RWPE1 (cell line): ENCODE measurements around the gene ZDHHC7.

ENCODE experiments used
- CTCF ChIA-PET: fragments of 350-600 bp; sonication (Branson Sonifier 250); formaldehyde crosslinking; extraction: SDS; loops from one replicate; lab custom pipeline; 2021; lab: Yijun Ruan, JAX
- POLR2A ChIA-PET: fragments of 400-600 bp; formaldehyde crosslinking; extraction: SDS; loops from one replicate; lab custom pipeline; 2020; ENCODE audit warnings: antibody characterized with exemption; ENCODE audit not compliant: low non-redundant PET; lab: Yijun Ruan, JAX
- DNase-seq: peaks from one replicate; pipeline ENCODE4 v3.0.0; 2012; ENCODE audit warnings: low spot score
- H3K27ac ChIP-seq: fragments of 450-650 bp; 2 replicates; pipeline ENCODE4 v1.5.1; 2017
- TF ChIP-seq, protein P1 (sequence below): fragments of 450-650 bp; conservative IDR thresholded peaks from 2 replicates; pipeline ENCODE4 v1.5.1; 2017; ENCODE audit warnings: low read depth, mild to moderate bottlenecking

Gene ZDHHC7

DNA sequence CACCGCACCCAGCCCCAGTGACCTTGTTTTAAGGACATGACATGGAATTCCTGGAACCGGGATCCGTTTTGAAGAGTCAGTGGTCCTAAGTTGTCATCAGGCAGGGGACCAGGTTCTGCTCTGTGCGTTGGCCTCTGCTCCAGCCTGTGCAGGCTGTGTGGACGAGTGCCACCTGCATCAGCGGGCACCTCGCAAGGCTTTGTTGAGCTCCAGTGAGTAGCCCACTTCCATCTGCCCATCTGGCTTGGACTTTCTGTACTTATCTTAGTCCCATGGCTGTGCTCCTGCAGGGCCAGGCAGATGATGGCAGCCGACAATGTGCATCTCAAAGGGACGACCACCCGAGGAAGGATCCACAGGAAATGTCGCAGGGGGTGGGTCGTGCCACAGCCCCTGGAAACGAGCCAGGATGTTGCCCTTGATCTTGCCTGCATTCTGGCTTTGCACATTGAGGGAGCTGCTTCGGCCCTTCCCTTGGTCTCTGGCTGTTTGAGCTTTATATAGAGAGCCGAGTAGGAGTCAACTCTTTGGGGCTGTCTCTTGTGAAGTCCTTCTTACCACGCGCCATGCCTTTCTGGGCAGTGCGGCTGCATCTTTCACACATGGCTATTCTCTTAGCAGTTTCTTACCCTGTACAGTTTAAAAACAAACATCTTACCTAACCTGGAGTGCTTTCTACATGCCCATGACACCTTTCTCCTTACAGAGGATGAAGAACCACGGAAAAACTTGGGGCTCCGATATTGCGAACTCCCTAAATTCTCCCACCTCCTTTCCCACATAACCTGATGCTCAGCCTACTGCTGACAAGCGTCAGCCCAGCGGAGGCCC, 34.5 kb upstream of the ZDHHC7 start:
- ChIA-PET POLR2A (no interaction called here), CTCF (interaction anchor here (0.9 kb wide), 1 partner anchor 41 kb away, joined by 3 read pairs; no protein-coding TSS in a partner anchor)
- no peak overlapping the region for H3K27ac ChIP-seq
- DNase-seq: no peak
- TF ChIP-seq, protein P1, sequence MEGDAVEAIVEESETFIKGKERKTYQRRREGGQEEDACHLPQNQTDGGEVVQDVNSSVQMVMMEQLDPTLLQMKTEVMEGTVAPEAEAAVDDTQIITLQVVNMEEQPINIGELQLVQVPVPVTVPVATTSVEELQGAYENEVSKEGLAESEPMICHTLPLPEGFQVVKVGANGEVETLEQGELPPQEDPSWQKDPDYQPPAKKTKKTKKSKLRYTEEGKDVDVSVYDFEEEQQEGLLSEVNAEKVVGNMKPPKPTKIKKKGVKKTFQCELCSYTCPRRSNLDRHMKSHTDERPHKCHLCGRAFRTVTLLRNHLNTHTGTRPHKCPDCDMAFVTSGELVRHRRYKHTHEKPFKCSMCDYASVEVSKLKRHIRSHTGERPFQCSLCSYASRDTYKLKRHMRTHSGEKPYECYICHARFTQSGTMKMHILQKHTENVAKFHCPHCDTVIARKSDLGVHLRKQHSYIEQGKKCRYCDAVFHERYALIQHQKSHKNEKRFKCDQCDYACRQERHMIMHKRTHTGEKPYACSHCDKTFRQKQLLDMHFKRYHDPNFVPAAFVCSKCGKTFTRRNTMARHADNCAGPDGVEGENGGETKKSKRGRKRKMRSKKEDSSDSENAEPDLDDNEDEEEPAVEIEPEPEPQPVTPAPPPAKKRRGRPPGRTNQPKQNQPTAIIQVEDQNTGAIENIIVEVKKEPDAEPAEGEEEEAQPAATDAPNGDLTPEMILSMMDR: no peak

- no peak overlapping the region for H3K27ac ChIP-seq
- TF ChIP-seq, protein P1: no peak
- no peak for DNase-seq
- POLR2A ChIA-PET: no interaction called here
- CTCF ChIA-PET: no interaction called here
Measured at GRCh38 chr16:85045077-85045476, 33.7 kb upstream of the ZDHHC7 start.

DNA sequence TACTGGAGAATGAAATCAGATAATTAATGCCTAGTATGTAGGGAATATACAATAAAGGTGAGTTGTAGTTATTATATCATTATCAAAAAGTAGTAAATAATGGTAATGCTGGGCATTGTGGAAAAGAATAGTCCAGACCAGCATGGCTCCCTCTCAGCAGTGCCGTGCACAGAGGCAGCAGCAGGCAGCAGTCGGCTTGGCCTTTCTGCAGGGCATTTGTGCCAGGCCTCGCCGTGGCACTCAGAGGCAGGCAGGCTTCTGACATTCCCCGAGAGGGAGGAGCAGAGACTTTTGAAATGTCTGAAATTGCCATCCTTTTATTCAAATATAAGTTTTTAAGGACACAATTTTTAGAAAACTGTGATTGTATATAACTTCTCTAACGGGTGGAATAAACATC, 31.3 kb upstream of the ZDHHC7 start:
- H3K27ac ChIP-seq: no peak overlapping the region
- TF ChIP-seq, protein P1: no peak
- ChIA-PET POLR2A (no interaction called here), CTCF (interaction anchor here (0.8 kb wide), 1 partner anchor 72 kb away, joined by 4 read pairs; no protein-coding TSS in a partner anchor)
- DNase-seq: no peak

- TF ChIP-seq, protein P1: no peak
- POLR2A ChIA-PET: no interaction called here
- no peak overlapping the region for H3K27ac ChIP-seq
- CTCF ChIA-PET: interaction anchor here (0.8 kb wide), 1 partner anchor 72 kb away, joined by 4 read pairs; no protein-coding TSS in a partner anchor
- DNase-seq: no peak
Measured at GRCh38 chr16:85042167-85042526, 30.8 kb upstream of the ZDHHC7 start.

DNA sequence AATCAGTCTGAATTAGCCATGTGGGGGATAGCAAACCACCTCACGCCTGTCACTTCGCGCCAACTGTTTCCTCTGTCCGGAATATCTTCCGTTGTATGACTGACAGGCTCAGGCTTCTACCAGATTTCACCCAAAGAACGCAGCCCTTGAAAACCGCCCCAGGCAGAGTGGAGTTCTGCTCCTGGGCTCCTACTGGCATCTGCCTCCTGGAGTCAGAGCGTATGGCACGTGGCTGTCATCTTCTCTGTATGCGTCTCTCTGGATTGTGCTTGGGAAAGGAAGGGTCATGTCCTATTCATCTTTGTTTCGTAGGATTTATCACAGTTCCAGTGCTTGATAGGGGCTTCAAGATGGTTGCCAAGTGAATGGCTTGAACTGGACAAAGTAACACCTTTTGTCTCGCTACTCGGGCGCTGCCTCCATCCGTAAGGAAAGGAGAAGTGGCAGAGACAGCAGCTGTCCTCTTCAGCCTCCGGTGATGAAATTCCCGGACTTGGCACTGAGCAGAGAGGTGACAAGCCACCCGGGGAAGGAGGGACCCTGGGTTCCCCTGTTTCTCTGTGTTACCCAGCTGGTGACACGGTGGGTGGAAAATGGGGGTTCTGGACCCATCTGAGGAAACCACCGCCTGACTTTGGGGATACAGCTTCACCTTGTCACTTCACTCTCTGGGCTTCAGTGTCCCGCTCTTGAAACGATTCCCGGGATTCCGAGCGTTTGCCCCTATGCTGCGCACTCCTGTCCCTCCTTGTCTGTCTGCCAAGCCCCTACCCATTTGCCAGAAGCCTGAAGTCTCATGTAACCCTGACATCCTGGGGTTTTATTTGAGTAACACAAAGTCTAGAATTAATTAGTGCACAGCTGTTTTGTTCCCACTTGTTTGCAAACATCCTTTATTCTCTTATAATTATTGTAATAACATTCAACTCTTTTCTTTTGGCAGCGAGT, 30.2 kb upstream of the ZDHHC7 start:
- ChIA-PET POLR2A (no interaction called here), CTCF (interaction anchor here (0.6 to 0.9 kb wide), 2 partner anchors 29 to 45 kb away, joined by 3 read pairs; no protein-coding TSS in a partner anchor)
- no peak for DNase-seq
- TF ChIP-seq, protein P1: no peak
- H3K27ac ChIP-seq: no peak overlapping the region

DNA sequence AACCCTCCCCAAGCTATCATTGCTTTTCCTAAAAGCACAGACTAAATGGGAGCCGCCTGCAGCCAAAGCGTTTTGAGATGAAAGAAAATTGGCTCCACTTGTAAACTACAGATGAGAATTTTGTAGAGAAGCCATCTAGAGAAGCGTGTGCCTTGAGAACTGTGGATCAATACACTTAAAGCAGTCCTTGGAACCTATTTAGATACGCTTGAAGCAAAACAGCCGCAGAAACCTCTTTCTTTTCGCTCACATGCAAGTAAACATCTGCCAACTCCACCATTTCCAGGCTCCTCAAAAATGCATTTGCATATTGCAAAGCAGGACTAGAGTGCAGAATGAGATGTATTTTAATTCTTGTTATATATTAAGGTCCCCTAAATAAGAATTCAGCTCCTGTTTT, 29.4 kb upstream of the ZDHHC7 start:
- DNase-seq: no peak
- no peak overlapping the region for H3K27ac ChIP-seq
- POLR2A ChIA-PET: no interaction called here
- TF ChIP-seq, protein P1: no peak
- CTCF ChIA-PET: interaction anchor here (0.9 kb wide), 1 partner anchor 46 kb away, joined by 3 read pairs; no protein-coding TSS in a partner anchor
